Measurements from ENCODE around the gene CD247.

GRCh38 chr1:167512046-167512654 lies 6.2 kb downstream of the CD247 start:
- TF ChIP-seq, protein P1, sequence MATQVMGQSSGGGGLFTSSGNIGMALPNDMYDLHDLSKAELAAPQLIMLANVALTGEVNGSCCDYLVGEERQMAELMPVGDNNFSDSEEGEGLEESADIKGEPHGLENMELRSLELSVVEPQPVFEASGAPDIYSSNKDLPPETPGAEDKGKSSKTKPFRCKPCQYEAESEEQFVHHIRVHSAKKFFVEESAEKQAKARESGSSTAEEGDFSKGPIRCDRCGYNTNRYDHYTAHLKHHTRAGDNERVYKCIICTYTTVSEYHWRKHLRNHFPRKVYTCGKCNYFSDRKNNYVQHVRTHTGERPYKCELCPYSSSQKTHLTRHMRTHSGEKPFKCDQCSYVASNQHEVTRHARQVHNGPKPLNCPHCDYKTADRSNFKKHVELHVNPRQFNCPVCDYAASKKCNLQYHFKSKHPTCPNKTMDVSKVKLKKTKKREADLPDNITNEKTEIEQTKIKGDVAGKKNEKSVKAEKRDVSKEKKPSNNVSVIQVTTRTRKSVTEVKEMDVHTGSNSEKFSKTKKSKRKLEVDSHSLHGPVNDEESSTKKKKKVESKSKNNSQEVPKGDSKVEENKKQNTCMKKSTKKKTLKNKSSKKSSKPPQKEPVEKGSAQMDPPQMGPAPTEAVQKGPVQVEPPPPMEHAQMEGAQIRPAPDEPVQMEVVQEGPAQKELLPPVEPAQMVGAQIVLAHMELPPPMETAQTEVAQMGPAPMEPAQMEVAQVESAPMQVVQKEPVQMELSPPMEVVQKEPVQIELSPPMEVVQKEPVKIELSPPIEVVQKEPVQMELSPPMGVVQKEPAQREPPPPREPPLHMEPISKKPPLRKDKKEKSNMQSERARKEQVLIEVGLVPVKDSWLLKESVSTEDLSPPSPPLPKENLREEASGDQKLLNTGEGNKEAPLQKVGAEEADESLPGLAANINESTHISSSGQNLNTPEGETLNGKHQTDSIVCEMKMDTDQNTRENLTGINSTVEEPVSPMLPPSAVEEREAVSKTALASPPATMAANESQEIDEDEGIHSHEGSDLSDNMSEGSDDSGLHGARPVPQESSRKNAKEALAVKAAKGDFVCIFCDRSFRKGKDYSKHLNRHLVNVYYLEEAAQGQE (tag by site-specific recombination; IDR thresholded peaks at IDR 0.05): no peak
- TF ChIP-seq ZNF335 (tag by site-specific recombination; conservative IDR thresholded peaks at IDR 0.05) (no peak), ZBTB49 (tag by site-specific recombination; IDR thresholded peaks at IDR 0.05; ENCODE audit: low read depth) (no peak), CTCF (tag by site-specific recombination; IDR thresholded peaks at IDR 0.05) (no peak), ZNF785 (tag by site-specific recombination; IDR thresholded peaks at IDR 0.05) (no peak)
